ENCODE results near the gene KANSL3.

- no peak for TF ChIP-seq POLR2B (IDR thresholded peaks at IDR 0.05; ENCODE audit: low read depth, partially characterized antibody)
- TF ChIP-seq CAMTA2 (CRISPR knock-in tag; conservative IDR thresholded peaks at IDR 0.05): no peak
- no peak for TF ChIP-seq IFI16 (CRISPR knock-in tag; IDR thresholded peaks at IDR 0.05)
- TF ChIP-seq ZKSCAN1 (IDR thresholded peaks at IDR 0.05; ENCODE audit: low read depth, low read length): no peak
- TF ChIP-seq CTCF (IDR thresholded peaks at IDR 0.05 in 2 of 3, conservative IDR thresholded peaks at IDR 0.05 in 1 of 3; ENCODE audit: insufficient read depth in 2 of 3, low read depth in 1 of 3, low read length in 3 of 3): no peak
- no peak for TF ChIP-seq CREB3 (tag; conservative IDR thresholded peaks at IDR 0.05; ENCODE audit: low read depth)
Measured at GRCh38 chr2:96669539-96670215, 31.6 kb upstream of the KANSL3 start.

All from K562 (cell line).